ENCODE results near the gene COL27A1.

Gene COL27A1

DNA sequence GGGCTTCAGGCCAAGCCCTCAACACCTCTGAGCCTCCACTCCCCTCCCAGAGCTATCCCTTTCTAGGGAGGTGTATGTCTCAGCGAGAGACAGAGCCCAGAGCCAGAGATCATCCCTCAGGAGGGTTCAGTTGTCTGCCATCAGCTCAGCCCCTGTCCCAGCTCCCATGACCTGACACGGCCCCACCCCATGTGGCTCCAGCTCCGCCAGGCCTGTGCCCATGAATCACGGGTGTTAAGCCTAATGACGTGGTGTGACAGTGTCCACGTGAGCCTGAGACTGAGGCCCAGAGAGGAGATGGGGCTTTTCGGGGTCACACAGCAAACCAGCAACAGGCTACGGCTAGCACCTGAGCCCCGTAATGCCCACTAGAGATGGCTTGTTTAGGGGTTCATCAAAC lies 106.7 kb downstream of the COL27A1 start:
- in situ Hi-C loops (cut with MboI; ENCODE audit: low sequenced_read_pairs): no loop called here

DNA sequence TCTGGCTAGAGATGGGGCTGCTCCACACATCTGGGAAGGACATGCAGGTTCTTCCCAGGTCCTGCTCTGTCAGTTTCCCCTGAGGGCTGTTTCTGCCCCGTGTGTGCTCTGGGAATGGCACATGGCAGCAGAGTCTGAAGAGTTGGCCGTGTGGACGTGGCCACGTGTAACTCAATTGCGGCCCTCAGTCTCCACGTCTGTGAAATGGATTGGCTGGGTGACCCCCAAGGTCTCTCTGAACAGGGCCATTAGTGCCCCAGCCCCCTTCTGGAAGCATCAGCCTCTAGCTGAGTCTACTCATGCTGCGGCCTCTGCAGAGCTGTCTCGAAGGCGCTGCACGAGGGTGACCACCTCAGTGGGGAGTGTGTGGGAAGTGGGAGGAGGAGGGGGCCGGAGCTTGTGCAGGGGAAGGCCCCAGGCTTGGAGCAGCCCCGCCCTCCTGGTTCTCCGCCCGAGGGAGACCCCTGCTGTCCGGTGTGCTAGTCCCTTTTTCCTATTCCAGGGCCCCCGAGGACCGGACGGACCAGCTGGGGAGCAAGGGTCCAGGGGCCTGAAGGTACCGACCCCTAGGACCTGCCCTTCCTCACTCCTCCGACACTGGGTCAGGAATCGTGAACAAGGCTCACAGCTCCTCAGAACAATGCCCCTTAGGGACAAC lies 108.6 kb downstream of the COL27A1 start:
- in situ Hi-C loops (cut with MboI; ENCODE audit: low sequenced_read_pairs): no loop called here

- in situ Hi-C loops (cut with MboI; ENCODE audit: low sequenced_read_pairs): no loop called here
Observed at GRCh38 chr9:114264806-114265550, 109.6 kb downstream of the COL27A1 start.

DNA sequence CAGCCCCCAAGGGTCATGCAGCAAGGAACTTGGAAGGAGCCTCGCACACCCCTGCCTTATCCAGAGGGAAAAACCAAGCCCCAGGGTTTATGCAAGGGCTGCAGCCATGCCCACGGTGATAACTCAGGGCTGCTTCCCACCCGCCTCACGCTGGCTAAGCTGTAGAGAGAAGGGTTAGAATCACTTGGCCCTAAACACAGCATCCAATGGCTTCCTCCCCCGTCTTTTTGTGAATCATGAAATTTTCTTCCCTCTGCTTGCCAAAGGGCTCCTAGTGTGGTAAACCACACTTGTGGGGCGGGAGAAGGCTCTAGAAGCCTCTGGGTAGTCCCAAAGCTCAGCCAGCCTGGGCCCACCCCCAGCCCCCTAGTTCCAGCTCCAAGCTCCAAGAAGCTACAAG lies 111.6 kb downstream of the COL27A1 start:
- in situ Hi-C loops (cut with MboI; ENCODE audit: low sequenced_read_pairs): no loop called here

DNA sequence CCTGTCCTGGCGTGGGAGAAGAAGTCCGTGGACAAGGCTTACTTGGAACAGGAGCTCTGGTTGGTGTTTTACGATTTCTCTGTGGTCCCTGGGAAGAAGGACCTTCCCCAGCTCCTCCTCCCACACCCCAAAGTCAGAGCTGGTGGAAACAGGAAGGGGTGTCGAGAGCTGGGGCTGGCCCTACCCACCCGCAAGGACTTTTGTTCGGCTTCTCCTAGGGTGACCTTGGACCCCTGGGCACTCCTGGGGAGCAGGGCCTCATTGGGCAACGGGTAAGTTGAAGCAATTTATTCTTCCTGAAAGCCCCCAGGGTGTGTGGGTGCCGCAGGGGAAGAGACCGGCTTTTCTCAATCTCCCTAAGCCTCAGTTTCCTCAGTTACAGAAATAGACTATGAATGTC lies 113.7 kb downstream of the COL27A1 start:
- in situ Hi-C loops (cut with MboI; ENCODE audit: low sequenced_read_pairs): no loop called here

DNA sequence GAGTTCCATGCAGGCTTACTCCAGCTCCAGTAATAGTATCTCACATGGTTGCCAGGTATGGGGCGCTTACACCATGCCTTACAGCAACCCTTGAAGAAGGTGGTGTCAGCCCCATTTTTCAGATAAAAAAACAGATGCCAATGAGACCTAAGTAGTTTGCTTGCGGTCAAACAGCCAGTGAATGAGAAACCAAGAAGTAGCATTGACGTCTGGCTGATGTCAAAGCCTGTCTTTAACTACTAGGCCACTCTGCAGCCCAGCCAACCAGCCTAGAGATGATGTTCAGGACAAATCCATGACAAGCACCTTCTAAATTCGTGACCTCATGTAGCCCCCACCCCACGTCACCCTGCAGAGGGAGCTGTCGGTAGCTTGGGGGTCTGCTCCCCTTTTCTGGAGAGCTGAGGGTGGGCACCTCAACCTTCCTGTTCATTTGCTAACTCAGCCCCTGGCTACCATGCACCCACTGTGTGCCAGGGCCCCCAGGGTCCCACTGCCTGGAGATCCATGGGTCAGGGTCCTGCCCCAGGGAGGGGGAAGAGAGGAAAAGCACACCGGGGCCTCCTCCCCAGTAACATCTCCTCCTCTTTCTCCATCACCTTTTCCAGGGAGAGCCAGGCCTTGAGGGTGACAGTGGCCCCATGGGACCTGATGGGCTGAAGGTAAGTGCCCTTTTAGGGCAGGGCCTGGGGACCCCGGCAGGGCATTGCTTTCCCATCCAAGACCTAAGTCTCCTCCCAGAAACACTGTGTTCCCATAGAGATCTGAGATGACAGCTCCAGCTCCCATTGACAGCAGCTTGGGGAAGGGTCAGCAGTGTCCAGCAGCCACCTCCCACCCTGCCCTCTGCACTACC lies 115.0 kb downstream of the COL27A1 start:
- in situ Hi-C loops (cut with MboI; ENCODE audit: low sequenced_read_pairs): no loop called here

GRCh38 chr9:114271556-114272510 lies 116.5 kb downstream of the COL27A1 start:
- in situ Hi-C loops (cut with MboI; ENCODE audit: low sequenced_read_pairs): no loop called here

DNA sequence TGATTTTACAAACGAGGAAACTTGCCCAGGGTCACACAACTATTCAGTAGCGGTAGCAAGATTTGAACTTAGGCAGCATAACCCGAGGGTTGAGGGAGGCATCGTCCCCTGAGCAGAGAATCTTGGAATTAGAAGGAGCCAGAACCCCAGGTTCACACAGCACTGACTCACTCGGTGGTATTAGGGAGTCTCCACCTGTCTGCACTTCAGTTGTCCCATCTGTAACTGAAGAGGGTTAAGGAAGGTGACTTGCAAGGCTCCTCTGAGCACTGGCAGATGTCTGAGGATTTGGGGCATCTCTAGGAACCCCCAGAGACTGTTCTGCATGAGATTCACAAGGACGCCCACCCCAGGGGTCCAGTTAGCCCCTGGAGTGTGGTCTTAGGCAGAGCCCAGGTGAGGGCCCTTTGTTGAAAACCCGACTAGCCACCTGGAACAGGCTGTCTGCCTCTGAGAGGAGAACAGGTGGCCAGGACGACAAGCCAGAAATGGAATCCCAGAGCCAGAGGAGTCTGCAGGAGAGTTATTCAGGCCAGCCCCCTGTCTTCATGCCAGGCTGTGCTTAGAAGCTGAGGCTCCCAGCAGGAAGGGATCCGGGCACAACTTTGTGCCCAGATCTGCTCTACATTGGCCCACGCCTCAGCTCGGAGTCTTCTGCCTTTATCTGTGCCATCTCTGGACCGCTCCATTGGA lies 117.5 kb downstream of the COL27A1 start:
- in situ Hi-C loops (cut with MboI; ENCODE audit: low sequenced_read_pairs): no loop called here

- in situ Hi-C loops (cut with MboI; ENCODE audit: low sequenced_read_pairs): no loop called here
Observed at GRCh38 chr9:114273461-114273881, 118.1 kb downstream of the COL27A1 start.

DNA sequence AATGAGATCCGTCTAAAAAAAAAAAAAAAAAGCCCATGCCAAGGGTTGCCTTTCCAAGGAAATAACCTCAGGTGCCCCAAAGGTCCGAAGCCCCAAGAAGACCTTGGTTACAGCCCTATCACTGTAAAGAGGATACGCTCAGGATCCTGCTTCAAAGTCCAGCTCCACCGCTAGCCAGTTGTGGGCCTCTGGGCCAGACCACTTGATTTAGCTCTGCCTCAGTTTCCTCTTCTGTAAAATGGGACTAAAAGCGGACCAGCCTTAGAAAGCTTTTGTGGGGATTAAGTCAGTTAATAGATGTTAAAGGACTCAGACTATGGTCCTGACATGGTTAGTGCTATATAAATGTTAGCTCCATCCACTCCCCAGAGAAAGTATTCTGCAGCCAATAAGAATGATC lies 118.9 kb downstream of the COL27A1 start:
- in situ Hi-C loops (cut with MboI; ENCODE audit: low sequenced_read_pairs): no loop called here

DNA sequence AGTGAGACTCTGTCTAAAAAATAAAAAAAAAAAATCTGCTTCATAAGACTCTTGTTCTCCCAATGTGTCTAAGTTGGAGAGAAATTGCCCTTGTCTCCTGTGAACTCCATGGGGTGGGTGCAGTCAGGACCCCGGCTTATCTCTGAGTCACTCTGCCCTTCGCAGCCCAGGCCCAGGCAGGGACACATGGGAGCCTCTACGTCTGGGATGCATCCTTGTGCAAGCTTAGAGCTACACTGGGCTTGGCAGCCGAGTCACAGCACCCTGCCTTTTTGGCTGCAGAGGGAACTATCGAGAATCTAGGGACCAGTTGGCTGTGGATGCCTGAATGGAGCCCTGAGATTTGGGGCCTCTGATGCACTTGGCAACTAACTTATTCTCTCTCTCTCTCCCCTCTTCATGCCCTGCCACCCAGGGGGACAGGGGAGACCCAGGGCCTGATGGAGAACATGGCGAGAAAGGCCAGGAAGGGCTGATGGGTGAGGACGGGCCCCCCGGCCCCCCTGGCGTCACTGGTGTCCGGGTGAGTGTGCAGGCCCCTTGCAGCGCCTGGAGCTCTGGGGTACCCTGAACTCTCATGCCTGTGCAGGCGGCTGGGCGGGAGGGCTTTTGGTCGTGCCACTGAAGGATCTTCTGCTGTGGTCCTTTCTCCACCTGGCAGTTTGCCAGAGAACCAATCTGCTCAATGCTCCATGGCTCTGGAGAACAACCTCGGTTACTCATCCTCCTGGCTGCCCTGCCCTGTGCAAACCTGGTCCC lies 120.1 kb downstream of the COL27A1 start:
- in situ Hi-C loops (cut with MboI; ENCODE audit: low sequenced_read_pairs): loop anchor here (25.0 kb wide), 1 partner anchor 188 kb away; the partner anchor contains the start of genes AMBP and KIF12

- in situ Hi-C loops (cut with MboI; ENCODE audit: low sequenced_read_pairs): loop anchor here (25.0 kb wide), 1 partner anchor 190 kb away; the partner anchor contains the start of genes AMBP and KIF12
Observed at GRCh38 chr9:114276908-114277821, 121.8 kb downstream of the COL27A1 start.

DNA sequence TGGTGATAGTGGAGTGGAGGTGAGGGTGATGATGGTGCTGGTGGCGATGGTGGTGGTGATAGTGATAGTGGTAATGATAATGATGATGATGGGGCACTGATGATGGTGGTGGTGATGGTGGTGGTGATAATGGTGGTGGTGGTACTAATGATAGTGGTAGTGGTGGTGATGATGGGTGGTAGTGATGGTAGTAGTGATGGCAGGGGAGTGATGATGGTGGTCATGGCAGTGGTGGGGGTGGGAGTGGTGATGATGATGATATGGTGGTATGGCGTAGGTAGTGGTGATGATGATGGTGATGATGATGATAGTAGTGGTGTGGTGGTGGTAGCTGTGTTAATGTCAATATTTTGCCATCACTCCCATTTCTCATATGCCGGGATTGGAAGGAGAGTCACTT lies 123.0 kb downstream of the COL27A1 start:
- in situ Hi-C loops (cut with MboI; ENCODE audit: low sequenced_read_pairs): loop anchor here (25.0 kb wide), 1 partner anchor 191 kb away; the partner anchor contains the start of genes AMBP and KIF12

DNA sequence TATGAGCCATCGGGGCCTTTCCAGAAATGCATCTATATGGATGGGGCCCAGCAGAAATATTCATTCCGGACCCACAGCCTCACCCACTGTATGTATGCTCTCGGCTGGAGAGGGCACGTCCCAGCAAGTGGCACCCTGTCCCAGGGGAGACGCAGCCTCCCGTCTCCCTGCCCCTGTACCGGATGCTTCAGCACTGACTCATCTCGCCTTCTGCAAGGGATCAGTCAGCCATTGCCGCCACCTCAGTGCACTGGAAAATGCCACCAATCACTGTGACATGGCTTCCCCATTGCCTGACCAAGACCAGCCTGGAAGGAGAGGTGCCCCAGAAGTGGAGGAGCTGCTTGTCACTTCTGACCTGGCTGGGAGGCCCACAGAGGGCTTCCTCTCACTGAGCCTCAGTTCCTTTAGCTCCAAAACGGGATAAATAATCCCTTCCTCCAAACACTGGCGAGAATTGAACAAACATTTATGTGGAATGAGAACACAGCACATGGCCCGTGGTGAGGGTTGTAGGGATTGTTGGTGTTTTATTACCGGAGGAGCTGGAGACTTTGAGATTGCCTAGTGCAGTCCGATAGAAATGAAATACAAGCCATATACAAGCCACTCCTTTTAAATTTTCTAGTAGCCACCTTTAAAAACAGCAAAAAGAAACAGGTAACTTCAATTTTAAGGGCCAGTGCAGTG lies 123.7 kb downstream of the COL27A1 start:
- in situ Hi-C loops (cut with MboI; ENCODE audit: low sequenced_read_pairs): loop anchor here (25.0 kb wide), 1 partner anchor 192 kb away; the partner anchor contains the start of genes AMBP and KIF12

DNA sequence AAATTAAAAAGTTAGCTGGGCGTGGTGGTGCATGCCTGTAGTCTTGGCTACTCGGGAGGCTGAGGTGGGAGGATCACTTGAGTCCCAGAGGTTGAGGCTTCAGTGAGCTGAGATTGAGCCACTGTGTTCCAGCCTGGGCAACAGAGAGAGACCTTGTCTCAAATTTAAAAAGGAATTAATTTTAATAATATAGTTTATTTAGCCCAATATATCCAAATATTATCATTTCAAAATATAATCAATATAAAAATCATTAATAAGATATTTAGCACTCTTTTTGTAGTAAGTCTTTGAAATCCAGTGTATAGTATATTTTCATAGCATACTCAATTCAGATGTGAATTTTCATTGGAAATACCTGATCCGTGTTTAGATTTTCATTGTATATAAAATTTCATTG lies 124.4 kb downstream of the COL27A1 start:
- in situ Hi-C loops (cut with MboI; ENCODE audit: low sequenced_read_pairs): loop anchor here (25.0 kb wide), 1 partner anchor 192 kb away; the partner anchor contains the start of genes AMBP and KIF12

- in situ Hi-C loops (cut with MboI; ENCODE audit: low sequenced_read_pairs): loop anchor here (25.0 kb wide), 1 partner anchor 194 kb away; the partner anchor contains the start of genes AMBP and KIF12
Observed at GRCh38 chr9:114280636-114281472, 125.5 kb downstream of the COL27A1 start.

All from hTERT RPE-1 (cell line).